ENCODE measurements around the gene CCDC88C.

The CCDC88C gene

DNA sequence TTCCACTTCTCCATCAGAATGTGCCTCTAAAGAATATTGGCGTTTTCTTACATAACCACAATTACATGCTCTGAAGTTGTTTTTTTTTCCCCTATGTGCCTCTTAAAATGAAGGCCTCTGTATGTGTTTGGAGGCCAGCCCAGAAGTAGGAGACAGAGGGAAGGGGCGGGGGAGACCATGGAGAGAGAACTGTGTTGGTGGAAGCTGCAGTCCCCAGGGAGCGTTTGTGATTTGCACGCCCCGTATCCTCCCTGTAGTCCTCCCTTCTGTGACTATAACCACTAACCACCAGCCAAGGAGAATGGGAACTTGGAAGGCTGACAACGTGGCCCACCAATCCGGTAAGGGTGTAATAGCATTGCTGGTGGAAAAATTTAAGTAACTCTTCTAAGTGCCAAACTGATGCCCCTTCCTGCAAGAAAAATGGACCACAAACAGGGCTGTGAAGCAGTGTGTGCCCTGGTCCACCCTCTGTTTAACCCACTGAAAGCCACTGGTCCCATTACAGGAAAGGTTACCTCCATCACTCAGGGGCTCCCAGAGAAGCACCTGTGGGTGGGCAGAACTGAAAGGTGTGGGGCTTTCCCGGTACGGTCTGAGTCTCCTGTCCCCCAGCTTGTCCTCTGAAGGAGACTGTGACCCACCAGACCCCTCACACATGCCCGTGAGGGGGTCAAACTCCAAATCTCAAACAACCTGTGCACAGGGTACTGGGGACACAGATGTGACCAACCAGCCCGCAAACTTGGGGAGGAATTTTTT is 36.8 kb downstream of the CCDC88C start:
- DNase-seq (ENCODE audit: insufficient read length, low spot score) (no peak), FAIRE-seq (peak; percentile 90)

DNA sequence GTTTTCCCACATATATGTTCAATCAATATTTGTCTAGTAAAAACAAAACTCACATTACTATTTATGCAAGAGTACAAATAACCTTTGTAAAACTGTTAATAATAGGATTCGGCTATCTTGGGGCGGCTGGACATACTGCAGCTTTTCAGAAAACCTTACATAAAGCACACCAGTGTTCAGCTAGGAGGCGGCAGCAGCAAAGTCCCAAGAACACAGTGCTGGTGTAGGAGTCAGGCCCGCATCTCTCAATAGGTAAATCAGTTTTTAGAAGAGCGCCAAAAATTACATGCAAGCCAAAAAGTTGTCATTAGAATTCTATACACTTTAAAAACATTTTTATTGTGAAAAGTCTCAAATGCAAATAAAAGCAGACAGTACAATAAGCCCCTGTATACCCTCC is 37.5 kb downstream of the CCDC88C start:
- DNase-seq (ENCODE audit: insufficient read length, low spot score) (no peak), FAIRE-seq (no peak)

DNA sequence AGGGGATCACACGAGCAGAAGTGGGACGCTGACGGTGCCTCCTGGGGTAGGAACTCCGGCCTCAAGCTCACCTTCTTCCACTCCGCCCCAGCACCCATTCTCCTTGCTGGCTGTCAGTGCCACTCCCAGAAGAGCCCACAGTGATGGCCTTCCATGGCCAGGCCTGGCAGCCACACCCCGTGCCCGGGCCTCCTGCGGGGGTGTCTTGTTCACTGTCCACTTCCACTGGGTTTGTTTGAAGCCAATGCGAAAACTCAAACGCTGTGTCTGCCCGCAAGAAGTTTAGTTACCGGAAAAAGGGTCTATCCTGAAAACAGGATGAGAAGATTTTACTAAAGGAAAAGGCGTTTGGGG is 38.1 kb downstream of the CCDC88C start:
- FAIRE-seq (no peak), DNase-seq (ENCODE audit: insufficient read length, low spot score) (no peak)

DNA sequence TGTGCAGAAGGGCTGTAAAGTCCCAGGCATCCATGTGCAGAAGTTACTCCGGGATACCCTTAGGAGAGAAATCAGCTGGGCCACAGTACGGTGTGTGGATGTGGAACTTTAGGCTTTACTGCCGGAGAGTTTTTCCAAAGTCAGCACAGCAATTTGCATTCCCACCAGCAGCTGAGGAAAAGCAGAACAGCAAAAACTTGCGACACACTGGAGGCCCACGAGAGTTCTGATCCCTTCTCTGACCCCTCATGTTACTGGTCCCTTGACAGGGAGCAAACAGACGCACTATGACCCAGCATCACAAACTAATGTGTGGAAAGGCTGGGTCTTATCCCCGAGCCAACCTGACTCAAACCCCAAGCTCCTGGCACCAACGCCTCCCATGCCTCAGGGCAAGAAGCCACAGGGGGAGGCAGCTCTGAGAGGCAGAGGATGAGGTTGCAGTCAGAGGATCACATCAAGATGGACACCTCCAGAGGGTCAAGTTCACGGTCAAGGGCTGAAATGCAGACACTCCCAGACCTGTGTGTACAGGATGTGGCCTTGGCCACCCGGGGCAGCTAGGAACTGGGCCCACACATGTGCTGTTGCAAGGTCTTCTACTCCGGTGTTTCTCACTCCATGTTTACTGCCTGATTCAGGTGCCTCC is 38.6 kb downstream of the CCDC88C start:
- peak; percentile 33 for FAIRE-seq
- DNase-seq (ENCODE audit: insufficient read length, low spot score): no peak

DNA sequence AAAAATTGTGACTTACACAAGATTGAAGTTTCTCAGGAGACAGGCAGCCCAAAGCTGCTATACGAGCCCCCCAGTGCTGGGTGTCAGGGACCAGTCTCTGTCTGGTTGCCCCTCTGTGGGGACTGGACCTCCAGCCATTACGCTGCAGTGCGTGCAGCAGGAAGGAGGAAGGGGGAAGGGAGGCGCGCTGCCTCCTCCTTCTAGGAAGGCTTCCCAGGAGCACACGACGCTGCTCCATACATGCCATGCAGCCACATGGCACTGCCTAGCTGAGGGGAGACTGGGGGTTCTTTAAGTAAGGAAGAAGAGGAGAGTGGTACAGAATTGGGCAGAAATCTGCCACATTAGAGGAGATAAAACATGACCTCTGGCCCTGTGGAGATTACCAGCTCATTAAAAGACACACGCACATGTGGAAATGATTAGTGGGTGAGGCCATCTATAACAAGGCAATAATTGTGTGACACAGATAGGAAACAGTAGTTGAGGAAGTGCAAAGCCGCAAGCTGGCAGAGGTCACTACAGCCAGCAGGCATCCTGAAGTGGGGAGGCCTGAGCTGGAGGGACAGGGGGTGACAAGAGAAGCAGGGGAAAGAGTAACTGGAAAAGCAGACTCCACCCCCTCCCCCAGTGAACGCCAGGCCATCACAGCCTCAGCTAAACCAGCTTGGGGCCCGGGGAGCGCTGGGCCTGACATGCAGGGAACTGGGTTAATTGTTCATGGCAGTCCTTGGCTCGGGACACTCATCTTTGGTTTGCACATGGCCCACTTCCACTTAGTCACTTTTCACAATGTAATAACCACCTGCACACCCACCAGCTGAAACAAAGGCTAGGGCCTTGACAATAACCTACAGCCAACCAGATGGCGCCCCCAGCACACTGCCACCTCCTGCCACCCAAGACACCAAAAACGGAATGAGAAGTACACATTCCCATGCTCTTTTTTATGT is 39.6 kb downstream of the CCDC88C start:
- no peak for DNase-seq (ENCODE audit: insufficient read length, low spot score)
- peak; percentile 82 for FAIRE-seq

DNA sequence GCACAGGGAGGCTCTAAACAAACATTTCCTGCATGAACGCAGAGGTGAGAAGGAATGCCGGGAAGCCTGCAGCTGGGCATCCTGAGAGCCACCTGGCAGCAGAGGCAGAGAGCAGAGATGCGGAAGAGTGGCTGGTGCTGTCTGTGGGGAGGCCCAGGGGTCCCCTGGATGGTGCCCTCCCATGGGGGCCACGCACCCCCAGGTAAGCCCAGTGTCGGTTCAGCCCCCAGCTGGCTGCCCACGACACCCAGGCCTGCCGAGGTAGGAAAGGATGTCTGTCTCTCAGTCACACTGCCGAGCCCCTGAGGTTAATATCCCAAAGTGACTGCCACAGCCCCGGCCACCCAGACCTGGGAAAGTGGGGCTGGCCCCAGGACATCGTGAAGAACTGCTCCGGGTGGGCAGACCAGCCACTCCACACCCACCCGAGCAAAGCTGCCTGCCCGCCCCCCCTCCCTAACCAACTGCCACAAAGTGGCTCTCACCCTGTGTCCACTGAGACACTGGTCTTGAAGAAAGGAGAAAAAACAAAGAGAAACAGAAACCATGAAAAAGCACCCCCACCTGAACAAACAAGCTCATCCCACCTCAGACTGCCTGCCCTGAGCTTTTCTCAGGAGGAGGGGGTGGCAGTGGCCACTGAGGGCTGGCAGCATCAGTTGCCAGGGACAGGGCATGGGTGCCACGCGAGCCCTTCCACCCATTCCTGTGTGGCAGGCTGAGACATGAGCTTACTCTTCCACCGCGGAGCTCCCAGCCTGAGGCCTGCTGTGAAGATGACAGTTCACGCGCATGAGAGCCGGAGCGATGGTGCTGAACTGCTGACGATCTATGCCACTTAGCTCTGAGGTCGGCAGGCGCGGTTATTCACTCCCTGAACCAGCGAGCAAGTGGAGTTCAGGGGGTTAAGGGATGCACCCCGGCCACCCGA is 40.8 kb downstream of the CCDC88C start:
- DNase-seq (ENCODE audit: insufficient read length, low spot score): no peak
- FAIRE-seq: peak; percentile 72

DNA sequence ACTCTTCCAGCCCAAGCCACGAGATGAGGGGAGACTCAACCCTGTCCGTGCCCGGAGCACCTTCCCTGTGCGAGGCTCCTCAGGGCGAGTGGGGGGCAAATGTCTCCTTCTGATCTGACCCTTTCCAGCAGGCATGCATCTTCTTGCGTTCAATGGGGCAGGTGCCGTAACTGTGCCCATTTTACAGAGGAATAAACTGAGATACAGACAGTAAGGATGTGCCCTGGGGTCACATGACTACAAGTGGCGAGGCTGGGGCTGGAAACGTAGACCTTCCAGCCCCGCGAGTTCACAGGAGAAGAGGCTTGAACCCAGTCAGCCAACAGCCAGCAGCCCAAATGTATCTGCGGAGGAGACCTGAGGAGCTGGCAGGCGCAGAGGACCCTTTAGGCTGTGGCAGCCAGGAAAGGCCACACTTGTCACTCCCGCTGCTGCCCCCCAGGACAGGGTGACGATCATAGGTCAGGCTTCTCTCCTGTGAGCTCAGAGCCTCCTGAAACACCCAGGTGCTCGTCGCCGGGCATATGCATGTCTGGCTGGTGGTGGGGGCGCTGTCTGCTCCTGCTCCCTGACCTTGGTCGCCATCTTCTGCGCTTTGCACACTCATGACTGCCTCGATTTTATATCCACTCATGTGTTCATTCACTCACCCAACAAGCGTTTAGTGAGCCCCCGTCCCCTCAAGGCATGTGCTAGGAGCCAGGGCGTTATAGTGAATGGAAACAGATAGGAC is 41.7 kb downstream of the CCDC88C start:
- no peak for DNase-seq (ENCODE audit: insufficient read length, low spot score)
- no peak for FAIRE-seq

DNA sequence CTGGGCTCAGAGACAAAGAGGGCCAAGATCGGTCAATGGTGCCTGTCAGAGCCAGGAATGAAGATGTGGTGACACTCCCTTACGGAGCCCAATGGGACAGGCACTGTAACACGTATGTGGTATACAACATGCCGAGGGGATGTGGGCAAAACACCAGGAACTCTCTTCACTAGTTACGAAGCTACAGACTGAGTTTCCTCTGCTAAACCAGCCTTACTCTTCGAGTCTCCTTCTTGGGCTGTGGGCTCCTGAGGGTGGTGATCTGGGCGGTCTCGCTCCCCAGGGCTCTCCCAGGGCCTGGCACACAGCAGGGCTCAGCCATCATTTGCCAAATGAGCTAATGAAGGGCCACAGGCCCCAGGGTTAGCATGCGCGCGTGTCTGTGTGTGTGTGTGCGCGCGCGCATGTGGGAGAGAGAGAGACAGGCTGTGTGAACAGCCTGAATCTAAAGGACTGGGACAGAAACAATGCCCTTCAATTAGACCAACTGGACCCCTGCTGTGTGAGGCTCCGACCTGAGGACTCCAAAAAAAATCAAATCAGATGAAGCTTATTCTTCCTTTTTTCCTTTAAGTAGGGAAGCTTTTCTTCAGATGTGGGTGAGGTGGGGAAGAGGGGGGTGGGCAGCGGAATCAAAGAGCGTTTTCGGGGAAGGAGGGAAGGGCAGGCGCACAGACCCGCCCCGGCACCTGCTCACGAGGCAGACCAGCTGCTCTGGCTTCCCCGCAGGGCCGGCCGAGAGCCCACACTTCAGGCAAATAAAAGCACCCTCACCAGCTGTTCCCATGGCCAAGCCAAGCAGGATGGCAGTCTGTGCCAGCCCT is 42.5 kb downstream of the CCDC88C start:
- DNase-seq (ENCODE audit: insufficient read length, low spot score): no peak

DNA sequence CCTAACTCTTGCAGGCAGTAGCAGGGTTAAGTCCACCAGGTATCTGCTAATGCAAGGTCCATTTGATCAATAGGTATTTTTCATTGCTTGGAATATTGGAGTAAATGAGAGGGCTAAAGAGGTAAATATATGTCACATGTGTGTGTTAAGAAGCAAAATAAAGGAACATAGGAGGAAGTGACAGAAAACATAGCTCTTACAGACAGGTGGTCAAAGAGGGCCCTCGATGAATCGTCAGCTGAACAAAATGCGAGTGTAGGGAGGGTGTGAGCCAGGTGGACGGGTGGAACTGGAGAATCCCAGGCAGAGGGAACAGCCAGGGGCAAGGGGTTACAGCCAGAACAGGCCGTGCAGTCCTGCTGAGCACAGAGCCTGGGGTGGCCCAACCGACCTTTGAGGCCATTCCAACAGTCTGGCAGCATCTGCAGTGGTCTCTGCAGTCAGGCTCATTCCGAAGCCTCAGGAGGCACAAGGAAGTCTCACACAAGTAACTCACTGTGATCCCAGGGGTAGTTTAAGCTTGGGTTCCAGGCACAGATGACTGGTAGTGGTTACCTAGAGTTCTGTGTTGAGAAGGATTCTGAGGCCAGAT is 43.2 kb downstream of the CCDC88C start:
- no peak for DNase-seq (ENCODE audit: insufficient read length, low spot score)
- no peak for FAIRE-seq

More for the DNA sequence above, 42.5 kb downstream of the CCDC88C start:
- FAIRE-seq: no peak

DNA sequence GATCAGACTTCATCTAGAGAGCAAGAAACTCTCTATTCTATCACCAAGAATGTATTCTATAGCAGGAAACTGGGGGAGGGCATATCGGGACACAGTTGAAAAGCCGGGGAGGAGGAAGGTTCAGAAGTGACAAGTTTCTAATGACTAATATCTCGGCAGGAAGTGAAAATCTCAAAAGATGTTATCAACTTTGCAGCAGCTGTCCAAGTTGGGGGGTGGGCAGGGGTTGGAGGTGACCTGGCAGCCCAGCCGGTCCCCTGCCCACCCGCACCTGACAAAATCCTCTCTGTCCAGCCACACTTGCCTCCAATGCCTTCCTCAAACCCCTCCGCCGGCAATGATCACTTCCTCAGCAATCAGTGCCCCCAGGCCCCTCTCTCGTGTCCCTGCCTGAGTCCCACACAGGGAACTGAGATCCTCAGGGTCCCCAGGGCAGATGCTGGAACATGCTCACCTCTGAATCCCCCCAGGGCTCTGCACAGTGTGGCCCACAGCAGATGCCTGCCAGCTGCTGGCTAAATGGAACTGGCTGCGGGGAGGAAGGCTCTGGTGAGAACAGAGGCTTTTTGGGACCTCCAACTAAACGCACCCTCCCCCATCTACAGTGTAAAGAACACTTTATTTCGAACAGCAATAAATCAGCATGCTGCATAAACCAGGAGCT is 43.9 kb downstream of the CCDC88C start:
- FAIRE-seq: peak; percentile 99
- peak; percentile 73 for DNase-seq (ENCODE audit: insufficient read length, low spot score)

DNA sequence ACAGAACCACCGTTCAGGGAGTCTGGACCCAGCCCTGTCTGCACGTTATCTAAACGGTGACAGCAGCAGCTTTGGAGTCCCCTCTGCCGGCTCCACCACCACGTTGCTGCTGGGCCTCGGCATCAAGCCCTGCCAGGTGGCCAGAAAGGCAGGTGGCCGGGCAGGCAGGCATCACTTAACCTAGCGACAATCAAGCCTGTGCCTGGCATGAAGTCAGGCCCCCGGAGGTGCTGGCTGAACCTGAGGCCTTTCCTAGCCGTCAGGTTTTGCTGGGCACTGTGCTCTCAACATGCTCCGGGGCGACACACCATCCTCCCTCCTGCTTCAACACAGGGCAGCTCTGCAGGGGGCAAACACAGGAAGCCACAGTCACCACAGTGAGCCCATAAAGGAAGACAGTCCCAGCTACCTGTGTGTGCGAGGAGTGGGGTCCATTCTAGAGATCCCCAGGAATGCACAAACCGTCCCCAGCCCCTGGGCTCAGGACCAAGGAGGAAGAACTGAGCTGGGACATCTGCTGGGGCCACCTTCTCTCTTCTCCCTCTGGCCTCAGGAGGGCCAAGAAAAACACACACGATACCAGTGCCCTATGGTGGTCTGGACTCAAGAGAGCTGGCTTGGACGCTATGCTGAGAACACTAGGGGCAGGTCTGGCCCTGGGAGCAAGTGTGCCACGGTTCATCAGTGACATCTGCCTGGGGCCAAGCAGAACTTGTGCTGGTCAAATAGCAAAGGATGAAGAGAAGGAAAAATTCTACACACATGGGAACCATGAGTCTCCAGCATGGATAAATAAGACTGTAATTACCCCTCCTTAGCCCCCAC is 44.7 kb downstream of the CCDC88C start:
- DNase-seq (ENCODE audit: insufficient read length, low spot score) (no peak), FAIRE-seq (no peak)

DNA sequence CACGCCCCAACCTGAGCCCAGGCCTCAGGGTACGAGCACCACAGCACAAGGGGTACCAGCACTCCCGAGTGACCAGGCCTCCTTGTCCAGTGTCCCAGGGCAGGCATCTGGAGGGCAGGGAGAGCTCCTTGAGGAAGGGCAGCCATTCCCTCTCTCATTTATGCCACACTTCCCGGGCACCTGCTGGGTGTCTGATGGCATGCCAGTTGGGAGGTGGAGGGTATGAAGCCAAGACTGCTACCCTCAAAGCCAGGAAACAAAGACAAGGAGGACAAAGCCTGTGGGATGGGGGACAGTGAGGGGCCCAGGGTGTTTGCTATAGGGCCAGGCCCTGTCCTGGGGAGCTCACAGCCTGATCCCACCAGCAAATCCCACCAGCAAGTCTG is 45.6 kb downstream of the CCDC88C start:
- DNase-seq (ENCODE audit: insufficient read length, low spot score) (no peak), FAIRE-seq (no peak)

DNA sequence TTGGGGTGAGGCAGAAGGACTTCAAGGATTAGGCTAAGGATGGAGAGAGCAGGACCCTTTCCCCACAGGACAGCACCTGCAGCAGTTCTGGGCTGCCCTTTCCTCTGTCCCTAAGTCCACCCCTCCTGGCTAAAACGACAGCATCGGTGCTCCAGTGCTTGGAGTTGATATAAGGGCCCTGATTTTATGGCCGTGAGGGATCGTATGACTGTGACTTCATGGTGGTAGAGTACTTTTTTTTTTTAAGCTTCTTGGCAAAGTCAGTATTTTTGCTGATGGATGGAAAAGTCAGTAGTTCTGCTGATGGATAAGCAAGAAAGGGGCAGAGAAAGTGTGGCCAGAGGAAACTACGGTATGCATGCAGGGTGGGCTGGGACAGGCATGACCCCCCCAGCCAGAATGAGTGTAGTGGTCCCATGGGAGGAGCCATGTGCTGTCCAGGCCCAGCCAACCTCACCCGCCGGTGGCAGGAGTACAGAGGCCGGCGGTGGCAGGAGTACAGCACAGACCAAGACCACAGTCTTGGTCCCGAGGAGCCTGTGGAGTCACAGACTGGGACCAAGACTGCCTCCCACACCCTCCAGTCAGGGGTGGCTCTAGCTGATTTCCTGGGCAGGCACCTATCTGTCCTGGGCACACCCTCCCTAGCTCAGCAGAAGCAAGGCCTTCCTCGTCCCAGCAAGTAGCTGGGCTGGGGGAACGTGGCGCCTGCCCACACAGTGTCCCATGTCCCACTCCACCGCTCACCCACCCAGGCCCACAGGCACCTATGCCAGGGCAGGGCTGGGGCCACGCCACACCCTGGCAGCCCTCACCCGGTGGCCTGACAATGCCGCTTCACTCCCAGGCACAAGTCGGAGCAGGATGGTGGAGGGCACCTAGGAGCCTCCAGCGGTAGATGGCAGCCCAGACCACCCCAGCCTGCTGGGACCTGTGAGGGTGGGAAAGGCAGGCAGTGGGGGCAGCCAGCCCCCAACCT is 46.3 kb downstream of the CCDC88C start:
- FAIRE-seq: no peak

DNA sequence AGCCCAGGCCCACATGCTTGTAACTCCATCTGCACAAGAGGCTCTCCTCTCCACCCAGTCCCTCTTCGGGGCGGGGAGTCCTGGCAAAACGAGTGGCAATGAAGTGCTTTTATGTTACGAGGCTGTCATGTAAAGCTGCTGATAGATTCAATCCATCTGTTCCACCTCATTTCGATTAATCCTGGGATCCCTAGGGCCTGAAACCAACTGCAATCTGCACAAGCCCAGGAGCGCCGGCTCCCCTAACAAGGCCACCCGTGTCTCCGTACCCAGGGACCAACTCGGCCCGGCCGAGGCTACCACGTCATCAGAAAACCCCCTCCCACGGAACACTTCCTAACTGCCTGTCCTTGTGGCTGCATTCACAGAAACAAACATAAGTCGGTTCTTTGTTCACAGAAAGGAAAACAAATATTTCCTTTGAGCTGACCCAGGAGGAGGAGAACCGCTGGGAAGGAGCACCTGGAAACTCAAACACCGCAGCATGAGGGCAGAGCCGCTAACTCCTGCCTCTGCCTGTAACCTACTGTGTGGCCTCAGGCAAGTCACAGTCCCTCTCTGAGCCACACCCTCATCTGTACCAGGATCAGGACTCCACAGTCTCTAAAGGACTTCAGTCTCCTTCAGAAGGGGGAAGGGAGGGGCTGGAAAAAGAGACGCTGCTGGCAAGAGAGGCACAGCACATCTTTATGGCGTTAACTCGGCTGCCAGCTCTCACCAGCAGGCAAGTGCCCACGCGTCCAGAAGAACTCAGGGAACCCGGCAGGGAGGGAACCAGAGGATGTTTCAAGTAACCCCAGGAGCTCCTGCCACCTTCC is 47.8 kb downstream of the CCDC88C start:
- no peak for DNase-seq (ENCODE audit: insufficient read length, low spot score)
- FAIRE-seq: peak; percentile 31

More for the DNA sequence above, 46.3 kb downstream of the CCDC88C start:
- no peak for DNase-seq (ENCODE audit: insufficient read length, low spot score)

All from GM19239 (cell line).